Activated gamma-delta T cell treated with anti-CD3 and anti-CD28 coated beads, Interleukin-2, amount 50 U/mL, for 16 hours (primary cell): ENCODE data around the gene BICRA.

Source experiments
- DNase-seq: peaks from one replicate; pipeline ENCODE4 v3.0.0-alpha.2; 2020; ENCODE audit warnings: low read depth

BICRA gene

GRCh38 chr19:47601180-47601904, 7.6 kb upstream of the BICRA start:
- DNase-seq, result no peak

GRCh38 chr19:47603706-47604565, 5.0 kb upstream of the BICRA start:
- no peak for DNase-seq

- DNase-seq, result no peak
Measured at GRCh38 chr19:47607564-47608073, 1.3 kb upstream of the BICRA start.

- peak; percentile 94 for DNase-seq
Measured at GRCh38 chr19:47608074-47608918, 638 bp upstream of the BICRA start.

- DNase-seq, result peak; percentile 18
Measured at GRCh38 chr19:47609906-47610894, 1.3 kb downstream of the BICRA start.

GRCh38 chr19:47610902-47611301, 2.0 kb downstream of the BICRA start:
- DNase-seq, result no peak

GRCh38 chr19:47613165-47614020, 4.5 kb downstream of the BICRA start:
- no peak for DNase-seq

- DNase-seq, result no peak
Measured at GRCh38 chr19:47614021-47614295, 5.0 kb downstream of the BICRA start.

GRCh38 chr19:47614559-47614958, 5.6 kb downstream of the BICRA start:
- no peak for DNase-seq

GRCh38 chr19:47615230-47615629, 6.3 kb downstream of the BICRA start:
- DNase-seq, result no peak

- no peak for DNase-seq
Measured at GRCh38 chr19:47615714-47616113, 6.8 kb downstream of the BICRA start.

- no peak for DNase-seq
Measured at GRCh38 chr19:47618771-47619170, 9.8 kb downstream of the BICRA start.

GRCh38 chr19:47619763-47620162, 10.8 kb downstream of the BICRA start:
- DNase-seq, result no peak

GRCh38 chr19:47623151-47623920, 14.4 kb downstream of the BICRA start:
- DNase-seq, result no peak

GRCh38 chr19:47623921-47624391, 15.0 kb downstream of the BICRA start:
- no peak for DNase-seq

GRCh38 chr19:47625650-47626049, 16.7 kb downstream of the BICRA start:
- no peak for DNase-seq

GRCh38 chr19:47626238-47626637, 17.3 kb downstream of the BICRA start:
- DNase-seq, result no peak

- DNase-seq, result no peak
Measured at GRCh38 chr19:47628078-47628771, 19.3 kb downstream of the BICRA start.

- DNase-seq, result no peak
Measured at GRCh38 chr19:47630594-47630993, 21.7 kb downstream of the BICRA start.
